ENCODE data around the gene ATF7. TPM values are rescaled to one million over a fixed set of nuclear protein-coding genes. Genes with fewer than 3 reads are reported as not detected.
"Not testable (repeated sequence)": the region's sequence is repeated elsewhere in the genome, so short reads cannot be mapped to it uniquely, and the experiment has no call there.

ATF7 gene
- total RNA-seq, 2 donors from 2014 or later = 22.1 to 24.7 TPM

GRCh38 chr12:53552361-53553327 lies 73.5 kb downstream of the ATF7 start:
- Histone ChIP-seq H3K36me3 (peaks cover 41% of the 10 kb centered on the region), H3K27me3 (no peaks in the 10 kb centered on the region), H3K9me3 (no peaks in the 10 kb centered on the region), H3K4me1 (no peaks in the 10 kb centered on the region), H3K27ac (no peak overlapping the region), H3K4me3 (no peak overlapping the region)
- no peak for DNase-seq (ENCODE audit: low spot score)
- TF ChIP-seq, protein P1, sequence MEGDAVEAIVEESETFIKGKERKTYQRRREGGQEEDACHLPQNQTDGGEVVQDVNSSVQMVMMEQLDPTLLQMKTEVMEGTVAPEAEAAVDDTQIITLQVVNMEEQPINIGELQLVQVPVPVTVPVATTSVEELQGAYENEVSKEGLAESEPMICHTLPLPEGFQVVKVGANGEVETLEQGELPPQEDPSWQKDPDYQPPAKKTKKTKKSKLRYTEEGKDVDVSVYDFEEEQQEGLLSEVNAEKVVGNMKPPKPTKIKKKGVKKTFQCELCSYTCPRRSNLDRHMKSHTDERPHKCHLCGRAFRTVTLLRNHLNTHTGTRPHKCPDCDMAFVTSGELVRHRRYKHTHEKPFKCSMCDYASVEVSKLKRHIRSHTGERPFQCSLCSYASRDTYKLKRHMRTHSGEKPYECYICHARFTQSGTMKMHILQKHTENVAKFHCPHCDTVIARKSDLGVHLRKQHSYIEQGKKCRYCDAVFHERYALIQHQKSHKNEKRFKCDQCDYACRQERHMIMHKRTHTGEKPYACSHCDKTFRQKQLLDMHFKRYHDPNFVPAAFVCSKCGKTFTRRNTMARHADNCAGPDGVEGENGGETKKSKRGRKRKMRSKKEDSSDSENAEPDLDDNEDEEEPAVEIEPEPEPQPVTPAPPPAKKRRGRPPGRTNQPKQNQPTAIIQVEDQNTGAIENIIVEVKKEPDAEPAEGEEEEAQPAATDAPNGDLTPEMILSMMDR (IDR thresholded peaks at IDR 0.05) = no peak

GRCh38 chr12:53551889-53552291 lies 74.3 kb downstream of the ATF7 start:
- no peak for DNase-seq (ENCODE audit: low spot score)
- H3K4me1 ChIP-seq = no peaks in the 10 kb centered on the region
- no peak overlapping the region for H3K27ac ChIP-seq
- no peaks in the 10 kb centered on the region for H3K27me3 ChIP-seq
- TF ChIP-seq, protein P1 (IDR thresholded peaks at IDR 0.05) = no peak
- H3K4me3 ChIP-seq = no peak overlapping the region
- peaks cover 45% of the 10 kb centered on the region for H3K36me3 ChIP-seq
- no peaks in the 10 kb centered on the region for H3K9me3 ChIP-seq

DNA sequence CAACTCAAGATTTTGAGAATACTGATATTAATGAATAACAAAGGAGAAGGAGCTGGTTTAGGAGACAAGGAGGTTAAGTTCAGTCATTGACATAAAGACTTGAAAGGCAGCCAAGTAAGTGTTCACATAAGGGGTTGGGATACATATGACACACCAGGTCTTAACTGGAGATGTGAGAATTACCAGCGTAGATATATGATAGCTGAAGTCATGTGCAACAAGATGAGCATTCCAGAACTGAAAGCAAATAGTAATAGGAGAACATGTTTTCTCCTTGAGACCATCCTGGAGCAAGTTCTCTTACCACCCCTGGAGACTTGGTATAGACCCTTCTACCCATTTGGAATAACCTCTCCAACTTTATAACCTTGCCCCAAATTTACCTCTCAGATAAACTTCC lies 75.6 kb downstream of the ATF7 start:
- Histone ChIP-seq H3K9me3 (no peaks in the 10 kb centered on the region), H3K36me3 (peaks cover 45% of the 10 kb centered on the region), H3K4me3 (no peak overlapping the region), H3K27me3 (no peaks in the 10 kb centered on the region), H3K4me1 (no peaks in the 10 kb centered on the region), H3K27ac (no peak overlapping the region)
- no peak for DNase-seq (ENCODE audit: low spot score)
- TF ChIP-seq, protein P1 (IDR thresholded peaks at IDR 0.05) = no peak

- H3K27ac ChIP-seq; H3K9me3 ChIP-seq; H3K27me3 ChIP-seq; H3K4me3 ChIP-seq; H3K4me1 ChIP-seq; DNase-seq (ENCODE audit: low spot score): not testable (repeated sequence)
- peaks cover 45% of the 10 kb centered on the region for H3K36me3 ChIP-seq
Observed at GRCh38 chr12:53550131-53550530, 76.1 kb downstream of the ATF7 start.

DNA sequence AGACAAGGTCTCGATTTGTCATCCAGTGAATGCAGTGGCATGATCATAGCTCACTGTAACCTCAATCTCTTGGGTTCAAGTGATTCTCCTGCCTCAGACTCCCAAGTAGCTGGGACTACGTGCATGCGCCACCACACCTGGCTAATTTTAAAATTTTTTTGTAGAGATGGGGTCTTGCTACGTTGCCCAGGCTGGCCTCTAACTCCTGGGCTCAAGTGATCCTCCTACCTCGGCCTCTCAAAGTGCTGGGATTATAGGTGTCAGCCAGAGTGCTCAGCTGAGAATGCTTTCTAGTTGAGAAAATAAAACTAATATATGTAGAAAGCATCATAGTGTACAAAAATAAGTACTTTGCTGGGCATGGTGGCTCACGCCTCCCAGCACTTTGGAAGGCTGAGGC lies 77.8 kb downstream of the ATF7 start:
- not testable (repeated sequence) for H3K9me3 ChIP-seq; H3K4me3 ChIP-seq; H3K27me3 ChIP-seq; DNase-seq (ENCODE audit: low spot score); H3K27ac ChIP-seq; H3K4me1 ChIP-seq
- peaks cover 45% of the 10 kb centered on the region for H3K36me3 ChIP-seq

GRCh38 chr12:53543539-53543938 lies 82.6 kb downstream of the ATF7 start:
- H3K4me3 ChIP-seq = no peak overlapping the region
- H3K4me1 ChIP-seq = peaks cover 0 to 7% of the 10 kb centered on the region in 2 donors
- H3K36me3 ChIP-seq = peaks cover 49% of the 10 kb centered on the region
- peak; percentile 64 for DNase-seq (ENCODE audit: low spot score)
- H3K9me3 ChIP-seq = no peaks in the 10 kb centered on the region
- H3K27me3 ChIP-seq = no peaks in the 10 kb centered on the region
- TF ChIP-seq, protein P1 (IDR thresholded peaks at IDR 0.05) = peak; percentile 55 to 88
- H3K27ac ChIP-seq = peak overlapping the region; percentile 2 to 54

Data from right atrium auricular region (tissue), 2 donors.